ENCODE results near the gene NFIL3.

The NFIL3 gene

GRCh38 chr9:91420501-91421127 lies 3.0 kb downstream of the NFIL3 start:
- TF ChIP-seq CTCF (IDR thresholded peaks at IDR 0.05) = no peak

GRCh38 chr9:91419222-91420191 lies 4.1 kb downstream of the NFIL3 start:
- no peak for TF ChIP-seq CTCF (IDR thresholded peaks at IDR 0.05)

- no peak for TF ChIP-seq CTCF (IDR thresholded peaks at IDR 0.05)
Observed at GRCh38 chr9:91418215-91418610, 5.4 kb downstream of the NFIL3 start.

- TF ChIP-seq CTCF (IDR thresholded peaks at IDR 0.05) = no peak
Observed at GRCh38 chr9:91417602-91418214, 5.9 kb downstream of the NFIL3 start.

- no peak for TF ChIP-seq CTCF (IDR thresholded peaks at IDR 0.05)
Observed at GRCh38 chr9:91416096-91416712, 7.4 kb downstream of the NFIL3 start.

- TF ChIP-seq CTCF (IDR thresholded peaks at IDR 0.05) = no peak
Observed at GRCh38 chr9:91415290-91415689, 8.3 kb downstream of the NFIL3 start.

- no peak for TF ChIP-seq CTCF (IDR thresholded peaks at IDR 0.05)
Observed at GRCh38 chr9:91412941-91413340, 10.7 kb downstream of the NFIL3 start.

All from LNCAP (cell line).